MM.1S (cell line): ENCODE results near the gene TEX28.
"Not testable (repeated sequence)": the region's sequence is repeated elsewhere in the genome, so short reads cannot be mapped to it uniquely, and the experiment has no call there.

Experiments used
- DNase-seq: peaks from one replicate; pipeline ENCODE4 v3.0.0-alpha.2; 2015
- H2AFZ ChIP-seq: fragments of 300-600 bp; sonication (generic); 2 replicates; pipeline ENCODE4 v1.6.0; 2016; ENCODE audit warnings: antibody characterized with exemption, low read length
- H3F3A ChIP-seq: fragments of 300-600 bp; sonication (generic); 2 replicates; pipeline ENCODE4 v1.6.1; 2016; ENCODE audit warnings: mild to moderate bottlenecking, antibody characterized with exemption, low read length, moderate library complexity, mixed read lengths; ENCODE audit not compliant: insufficient read depth
- H3K27ac ChIP-seq: fragments of 300-600 bp; sonication (generic); 2 replicates; pipeline ENCODE4 v1.5.1; 2016; ENCODE audit warnings: mild to moderate bottlenecking, low read length
- H3K27me3 ChIP-seq: fragments of 300-600 bp; sonication (generic); replicated peaks from 2 replicates; pipeline ENCODE4 v1.6.0; 2016; ENCODE audit warnings: low read length; ENCODE audit not compliant: insufficient read depth
- H3K36me3 ChIP-seq: fragments of 300-600 bp; sonication (generic); replicated peaks from 2 replicates; pipeline ENCODE4 v1.6.1; 2016; ENCODE audit warnings: mild to moderate bottlenecking, low read length, mixed read lengths; ENCODE audit not compliant: insufficient read depth
- H3K4me1 ChIP-seq: fragments of 300-600 bp; sonication (generic); 2 replicates; pipeline ENCODE4 v1.6.1; 2016; ENCODE audit warnings: low read length, mixed read lengths
- H3K4me2 ChIP-seq: fragments of 300-600 bp; sonication (generic); 2 replicates; pipeline ENCODE4 v1.6.0; 2016; ENCODE audit warnings: low read depth, low read length
- H3K4me3 ChIP-seq: fragments of 300-600 bp; sonication (generic); 2 replicates; pipeline ENCODE4 v1.5.1; 2016; ENCODE audit warnings: low read length, mixed read lengths
- H3K79me2 ChIP-seq: fragments of 300-600 bp; sonication (generic); 2 replicates; pipeline ENCODE4 v1.6.1; 2016; ENCODE audit warnings: mixed run types, low read length, mixed read lengths
- H3K9ac ChIP-seq: fragments of 300-600 bp; sonication (generic); 2 replicates; pipeline ENCODE4 v1.6.1; 2016; ENCODE audit warnings: low read length, mixed read lengths
- H3K9me2 ChIP-seq: fragments of 300-600 bp; sonication (generic); replicated peaks from 2 replicates; pipeline ENCODE4 v1.6.1; 2016; ENCODE audit warnings: mild to moderate bottlenecking, low read length, mixed read lengths; ENCODE audit not compliant: insufficient read depth
- H3K9me3 ChIP-seq: fragments of 300-600 bp; sonication (generic); replicated peaks from 2 replicates; pipeline ENCODE4 v1.6.1; 2016; ENCODE audit warnings: mild to moderate bottlenecking, low read length, mixed read lengths; ENCODE audit not compliant: insufficient read depth
- H4K20me1 ChIP-seq: fragments of 300-600 bp; sonication (generic); 2 replicates; pipeline ENCODE4 v1.6.1; 2016; ENCODE audit warnings: mild to moderate bottlenecking, low read length, moderate library complexity, mixed read lengths; ENCODE audit not compliant: insufficient read depth
- CTCF ChIP-seq: fragments of 300-600 bp; sonication (generic); IDR thresholded peaks from 2 replicates; pipeline ENCODE4 v1.5.1; 2016; ENCODE audit warnings: antibody characterized with exemption, low read length, mixed read lengths
- EZH2 ChIP-seq: fragments of 300-600 bp; sonication (generic); optimal IDR thresholded peaks from 2 replicates; pipeline ENCODE3; 2017; ENCODE audit warnings: low read depth, mild to moderate bottlenecking, antibody characterized with exemption, low read length, mixed read lengths
- EZH2phosphoT487 ChIP-seq: fragments of 300-600 bp; sonication (generic); IDR thresholded peaks from 2 replicates; pipeline ENCODE4 v1.6.1; 2018; ENCODE audit warnings: antibody characterized with exemption, low read length

TEX28 gene

GRCh38 chrX:154295664-154296310, 863 bp upstream of the TEX28 start, which contains the start of gene TKTL1:
Gene TKTL1 (plus strand): TSS chrX:154295795. CDS start chrX:154295860, 65 bp downstream.
- no peak within 1 kb of the TSS for H2AFZ ChIP-seq
- H3K4me3 ChIP-seq: no peak within 1 kb of the TSS
- no peak within 1 kb of the TSS for H3K4me2 ChIP-seq
- peaks cover 5% of the 10 kb centered on the region for H3F3A ChIP-seq
- no peaks in the 10 kb centered on the region for H3K79me2 ChIP-seq
- TF ChIP-seq EZH2: no peak
- no peak for TF ChIP-seq CTCF
- TF ChIP-seq EZH2phosphoT487: no peak
- H3K9me3 ChIP-seq: no peaks in the 10 kb centered on the region
- no peaks in the 10 kb centered on the region for H3K9me2 ChIP-seq
- no peaks in the 10 kb centered on the region for H3K36me3 ChIP-seq
- DNase-seq: no peak
- H3K27ac ChIP-seq: no peak within 1 kb of the TSS
- no peaks in the 10 kb centered on the region for H4K20me1 ChIP-seq
- H3K9ac ChIP-seq: no peak within 1 kb of the TSS
- H3K4me1 ChIP-seq: peaks cover 4% of the 10 kb centered on the region; the same call in 1 of the 2 replicates
- H3K27me3 ChIP-seq: no peaks in the 10 kb centered on the region

- not testable (repeated sequence) for H3K27me3 ChIP-seq, H3K4me2 ChIP-seq, H3F3A ChIP-seq, H3K27ac ChIP-seq, H3K4me3 ChIP-seq, H3K9me2 ChIP-seq, H2AFZ ChIP-seq, H3K79me2 ChIP-seq, H3K4me1 ChIP-seq, H3K9ac ChIP-seq, H3K9me3 ChIP-seq, H4K20me1 ChIP-seq, H3K36me3 ChIP-seq, DNase-seq
These were observed 8.5 kb downstream of the TEX28 start for GRCh38 chrX:154286406-154286805.

- not testable (repeated sequence) for H4K20me1 ChIP-seq, H3K4me2 ChIP-seq, H3K79me2 ChIP-seq, DNase-seq, H2AFZ ChIP-seq, H3K9me2 ChIP-seq, H3K9ac ChIP-seq, H3K27me3 ChIP-seq, H3K9me3 ChIP-seq, H3K27ac ChIP-seq, H3F3A ChIP-seq, H3K36me3 ChIP-seq, H3K4me1 ChIP-seq, H3K4me3 ChIP-seq
These were observed 10.2 kb downstream of the TEX28 start for GRCh38 chrX:154284489-154285338.

GRCh38 chrX:154269245-154269644, 25.7 kb downstream of the TEX28 start:
- not testable (repeated sequence) for H2AFZ ChIP-seq

GRCh38 chrX:154263072-154263471, 31.9 kb downstream of the TEX28 start:
- H3K9ac ChIP-seq, H3F3A ChIP-seq, DNase-seq, H3K79me2 ChIP-seq, H3K9me2 ChIP-seq, H3K27me3 ChIP-seq, H4K20me1 ChIP-seq, H3K4me3 ChIP-seq, H3K27ac ChIP-seq, H3K4me2 ChIP-seq, H3K4me1 ChIP-seq, H2AFZ ChIP-seq, H3K36me3 ChIP-seq, H3K9me3 ChIP-seq: not testable (repeated sequence)

More at GRCh38 chrX:154269245-154269644, 25.7 kb downstream of the TEX28 start:
- H3K9ac ChIP-seq, H3K9me2 ChIP-seq, H3K4me3 ChIP-seq, DNase-seq, H3K27me3 ChIP-seq, H3K9me3 ChIP-seq, H3K27ac ChIP-seq, H3F3A ChIP-seq, H3K79me2 ChIP-seq, H3K4me1 ChIP-seq, H3K4me2 ChIP-seq, H4K20me1 ChIP-seq, H3K36me3 ChIP-seq: not testable (repeated sequence)

GRCh38 chrX:154258711-154259110, 36.2 kb downstream of the TEX28 start:
- not testable (repeated sequence) for H4K20me1 ChIP-seq, DNase-seq, H3K9me2 ChIP-seq, H3K9me3 ChIP-seq, H3F3A ChIP-seq, H3K27ac ChIP-seq, H3K9ac ChIP-seq, H2AFZ ChIP-seq, H3K4me2 ChIP-seq, H3K4me1 ChIP-seq, H3K4me3 ChIP-seq, H3K27me3 ChIP-seq, H3K79me2 ChIP-seq, H3K36me3 ChIP-seq

GRCh38 chrX:154257282-154257681, 37.6 kb downstream of the TEX28 start, which contains the start of gene OPN1MW3:
Gene OPN1MW3 (plus strand): TSS chrX:154257582. CDS start chrX:154257620, 38 bp downstream.
- H3F3A ChIP-seq, H3K36me3 ChIP-seq, H3K9me3 ChIP-seq, DNase-seq, H3K4me3 ChIP-seq, H3K9ac ChIP-seq, H3K9me2 ChIP-seq, H4K20me1 ChIP-seq, H3K4me1 ChIP-seq, H3K27ac ChIP-seq, H3K79me2 ChIP-seq, H3K4me2 ChIP-seq, H2AFZ ChIP-seq, H3K27me3 ChIP-seq: not testable (repeated sequence)
